GM12801 (cell line): ENCODE measurements around the gene COL28A1.

ENCODE experiments used
- TF ChIP-seq, protein P1 (sequence below): IDR thresholded peaks from one replicate; pipeline ENCODE4 v1.5.1; 2011; ENCODE audit warnings: control low read depth; ENCODE audit not compliant: insufficient read length; ENCODE audit errors: extremely low read depth

The COL28A1 gene

DNA sequence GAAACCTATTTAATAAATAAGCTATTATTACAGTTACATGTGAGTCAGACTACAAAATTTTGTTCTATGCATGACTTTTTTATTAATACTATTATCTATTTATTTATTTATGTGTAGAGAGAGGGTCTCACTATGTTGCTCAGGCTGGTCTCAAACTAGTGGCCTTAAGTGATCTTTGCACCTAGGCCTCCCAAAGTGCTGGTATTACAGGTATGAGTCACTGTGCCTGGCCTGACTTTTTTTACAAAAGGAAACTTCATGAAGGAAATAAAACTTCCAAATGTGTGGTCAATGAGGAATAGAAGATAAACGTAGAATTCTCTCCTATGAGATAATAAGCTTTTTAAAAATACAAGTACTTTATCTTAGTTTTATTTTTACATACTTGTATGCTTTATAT is 19.0 kb downstream of the COL28A1 start:
- TF ChIP-seq, protein P1, sequence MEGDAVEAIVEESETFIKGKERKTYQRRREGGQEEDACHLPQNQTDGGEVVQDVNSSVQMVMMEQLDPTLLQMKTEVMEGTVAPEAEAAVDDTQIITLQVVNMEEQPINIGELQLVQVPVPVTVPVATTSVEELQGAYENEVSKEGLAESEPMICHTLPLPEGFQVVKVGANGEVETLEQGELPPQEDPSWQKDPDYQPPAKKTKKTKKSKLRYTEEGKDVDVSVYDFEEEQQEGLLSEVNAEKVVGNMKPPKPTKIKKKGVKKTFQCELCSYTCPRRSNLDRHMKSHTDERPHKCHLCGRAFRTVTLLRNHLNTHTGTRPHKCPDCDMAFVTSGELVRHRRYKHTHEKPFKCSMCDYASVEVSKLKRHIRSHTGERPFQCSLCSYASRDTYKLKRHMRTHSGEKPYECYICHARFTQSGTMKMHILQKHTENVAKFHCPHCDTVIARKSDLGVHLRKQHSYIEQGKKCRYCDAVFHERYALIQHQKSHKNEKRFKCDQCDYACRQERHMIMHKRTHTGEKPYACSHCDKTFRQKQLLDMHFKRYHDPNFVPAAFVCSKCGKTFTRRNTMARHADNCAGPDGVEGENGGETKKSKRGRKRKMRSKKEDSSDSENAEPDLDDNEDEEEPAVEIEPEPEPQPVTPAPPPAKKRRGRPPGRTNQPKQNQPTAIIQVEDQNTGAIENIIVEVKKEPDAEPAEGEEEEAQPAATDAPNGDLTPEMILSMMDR = no peak

GRCh38 chr7:7516156-7516555 is 19.5 kb downstream of the COL28A1 start:
- TF ChIP-seq, protein P1 = no peak

DNA sequence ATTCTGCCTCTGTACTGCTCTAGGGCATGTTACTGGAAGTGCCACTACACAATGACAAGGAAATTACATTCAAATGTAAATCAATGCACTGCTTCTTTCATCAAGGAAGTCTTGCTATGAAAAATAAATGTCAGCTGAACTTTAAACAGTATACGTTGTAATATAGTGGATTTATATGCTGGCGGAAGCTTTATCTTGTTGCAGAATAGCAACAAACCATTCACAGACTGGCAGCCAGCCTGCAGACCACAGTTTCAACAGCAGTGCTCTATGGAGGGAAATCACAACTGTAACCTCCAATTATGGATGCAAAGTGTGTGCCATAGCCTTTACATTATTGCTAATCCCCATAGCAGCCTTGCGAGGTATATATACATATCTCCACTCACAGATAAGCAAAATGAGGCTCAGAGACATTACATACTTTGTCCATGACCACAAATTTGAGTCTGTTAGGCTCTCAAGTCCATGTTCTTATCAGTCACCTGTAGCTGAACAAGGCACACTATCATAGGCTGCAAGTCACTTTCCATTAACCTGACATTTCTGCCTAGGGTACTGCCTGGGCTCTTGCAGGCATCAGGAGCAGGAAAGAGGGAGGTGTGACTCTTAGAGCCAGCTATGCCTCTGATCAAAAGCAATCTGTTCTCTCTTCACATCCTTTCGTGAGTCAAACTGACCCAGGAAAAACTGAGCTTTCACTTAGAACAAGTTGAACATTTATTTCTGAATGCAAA is 22.6 kb downstream of the COL28A1 start:
- TF ChIP-seq, protein P1 = no peak

DNA sequence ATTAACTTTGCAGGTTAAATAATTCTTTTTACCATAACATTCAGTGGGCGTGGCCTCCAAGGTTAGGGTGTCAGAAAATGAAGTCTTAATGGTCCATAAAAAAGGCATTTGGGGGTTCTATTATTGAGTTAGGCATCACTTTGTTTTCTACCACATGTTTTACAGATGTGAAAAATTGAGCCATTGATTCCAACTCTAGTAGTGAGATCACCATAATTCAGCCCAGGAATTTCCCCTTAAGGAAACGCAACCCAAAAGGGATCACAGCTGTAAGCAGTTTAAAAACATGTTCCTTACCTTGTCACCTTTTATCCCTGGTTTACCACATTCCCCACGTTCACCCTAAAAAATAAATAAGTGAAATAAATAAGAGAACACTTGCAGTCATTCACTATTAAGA is 24.9 kb downstream of the COL28A1 start:
- TF ChIP-seq, protein P1 = no peak

DNA sequence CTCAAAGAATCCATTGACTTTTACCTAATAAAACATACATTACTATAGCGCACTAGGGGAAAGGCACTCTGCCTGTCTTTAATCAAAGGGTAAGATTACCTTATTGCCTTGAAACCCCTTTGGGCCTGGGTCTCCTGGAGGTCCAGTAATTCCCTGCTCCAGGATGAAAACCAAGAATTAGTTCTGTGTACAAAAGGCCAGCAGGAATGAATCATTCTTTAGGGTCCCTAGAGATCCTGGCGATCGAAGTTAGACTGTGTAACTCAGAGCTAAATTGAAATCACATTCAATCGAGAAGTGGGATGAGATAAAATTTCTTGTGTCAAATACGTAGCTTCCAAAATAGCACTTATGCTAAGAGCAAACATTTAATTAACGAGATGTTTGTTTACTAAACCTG is 29.8 kb downstream of the COL28A1 start:
- TF ChIP-seq, protein P1 = no peak

DNA sequence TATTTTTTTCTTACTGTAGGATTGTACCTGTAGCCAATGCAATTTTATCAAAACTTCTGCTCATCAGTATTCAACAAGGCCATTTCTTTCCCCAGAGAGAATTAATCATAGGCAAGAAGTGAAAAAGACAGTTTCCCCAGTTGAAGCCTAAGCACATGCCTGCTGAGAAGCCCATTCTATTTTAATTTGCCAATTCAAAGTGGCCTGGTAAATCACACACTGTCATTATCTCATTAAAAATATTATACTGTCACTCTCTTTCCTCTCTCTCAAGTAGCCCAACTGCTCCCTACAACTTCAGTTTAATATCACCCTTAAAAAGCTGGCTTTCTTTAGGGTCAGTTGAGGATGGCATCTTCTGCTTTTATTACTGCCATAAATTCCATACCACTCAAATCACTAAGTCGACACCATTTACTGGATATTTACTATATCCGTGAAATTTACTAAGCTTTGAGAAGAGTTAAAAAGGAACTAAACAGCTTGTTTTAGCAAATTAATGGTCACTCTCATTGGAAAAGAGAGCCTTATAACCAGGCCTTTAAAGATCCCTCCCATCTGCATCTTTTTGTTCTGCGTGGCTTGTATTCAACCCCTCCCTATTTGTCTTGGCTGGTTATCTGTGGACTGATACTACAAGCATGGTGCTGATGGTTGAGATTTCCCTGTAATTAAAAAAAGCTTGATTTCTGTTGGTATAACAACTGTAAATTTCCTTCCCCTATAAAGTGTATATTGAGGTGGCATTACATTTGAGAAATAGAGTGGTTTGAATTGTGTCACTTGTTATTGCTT is 30.6 kb downstream of the COL28A1 start:
- TF ChIP-seq, protein P1 = no peak

GRCh38 chr7:7499892-7500291 is 35.8 kb downstream of the COL28A1 start:
- TF ChIP-seq, protein P1 = no peak
